GM12878 (cell line): ENCODE data around the gene ACACA. TPM values are rescaled to one million over a fixed set of nuclear protein-coding genes. Genes with fewer than 3 reads are reported as not detected.

Source experiments
- ATAC-seq: fragments of 200-7000 bp; cut with Tn5 transposase; 3 replicates; pipeline ENCODE4 v1.9.1; 2020; ENCODE audit warnings: mild to moderate bottlenecking, moderate library complexity
- BruUV-seq: library from RNA; stranded (reverse); fragments of 400-500 nt; replicated peaks from 2 replicates; lab custom pipeline; 2021; lab: Mats Ljungman, UMichigan
- CTCF ChIA-PET: fragments of 300-600 bp; sonication (Branson Sonifier 250); formaldehyde crosslinking; extraction: SDS; loops from one replicate; lab custom pipeline; 2021; ENCODE audit warnings: inconsistent platforms; lab: Yijun Ruan, JAX
- POLR2A ChIA-PET: fragments of 350-600 bp; formaldehyde crosslinking; extraction: SDS; loops from one replicate; lab custom pipeline; 2021; ENCODE audit warnings: inconsistent platforms; lab: Charles Lee
- RAD21 ChIA-PET: fragments of 300-600 bp; sonication (Branson Sonifier 250); formaldehyde crosslinking; loops from one replicate; lab custom pipeline; 2023; ENCODE audit warnings: antibody characterized with exemption; ENCODE audit not compliant: unreplicated experiment; lab: Charles Lee
- SMC1A ChIA-PET: fragments of 300-600 bp; sonication (Branson Sonifier 250); formaldehyde crosslinking; loops from one replicate; lab custom pipeline; 2023; ENCODE audit not compliant: unreplicated experiment, uncharacterized antibody; lab: Charles Lee
- DNase-seq: peaks from one replicate; pipeline ENCODE4 v3.0.0-alpha.2; 2011; ENCODE audit warnings: low read depth, low spot score
- FAIRE-seq: peaks from 3 replicates; lab custom pipeline; 2011; peaks lifted over from hg19 to GRCh38; lab: Jason Lieb, UNC
- H2AFZ ChIP-seq: 2 replicates; pipeline ENCODE4 v1.6.0; 2011; ENCODE audit warnings: low read depth, low read length, control low read depth; ENCODE audit not compliant: control insufficient read depth
- H3K27ac ChIP-seq: 2 replicates; pipeline ENCODE4 v1.5.1; 2011; ENCODE audit warnings: control low read depth; ENCODE audit not compliant: control insufficient read depth, insufficient read depth
- H3K27me3 ChIP-seq, 2 experiments: replicated peaks in 1 of 2; 2 replicates each; pipeline versions ENCODE4 v1.6.0 to v1.6.1; 2011; ENCODE audit warnings: low read length in 1 of 2; ENCODE audit not compliant: control insufficient read depth in 2 of 2, insufficient read depth in 2 of 2
- H3K36me3 ChIP-seq, 2 experiments: 2 replicates each; pipeline ENCODE4 v1.5.1; 2011; ENCODE audit warnings: low read length in 1 of 2; ENCODE audit not compliant: control insufficient read depth in 2 of 2, insufficient read depth in 2 of 2
- H3K4me1 ChIP-seq: 2 replicates; pipeline ENCODE4 v1.6.1; 2011; ENCODE audit warnings: mild to moderate bottlenecking, low read length, moderate library complexity, mixed read lengths; ENCODE audit not compliant: control insufficient read depth, insufficient read depth
- H3K4me2 ChIP-seq: 2 replicates; pipeline ENCODE4 v1.6.0; 2011; ENCODE audit warnings: control low read depth; ENCODE audit not compliant: control insufficient read depth, insufficient read depth
- H3K4me3 ChIP-seq: fragments of 200-600 bp; sonication (generic); 2 replicates; pipeline ENCODE4 v1.5.1; 2016
- H3K79me2 ChIP-seq: 2 replicates; pipeline ENCODE4 v1.6.0; 2011; ENCODE audit warnings: low read length; ENCODE audit not compliant: control insufficient read depth, insufficient read depth
- H3K9ac ChIP-seq: 2 replicates; pipeline ENCODE4 v1.8.0; 2011; ENCODE audit warnings: low read length, control low read depth, mixed read lengths; ENCODE audit not compliant: control insufficient read depth, insufficient read depth
- H3K9me3 ChIP-seq: replicated peaks from 3 replicates; pipeline ENCODE4 v1.5.1; 2011; ENCODE audit warnings: mild to moderate bottlenecking, low read length; ENCODE audit not compliant: control insufficient read depth, insufficient read depth
- H4K20me1 ChIP-seq: 2 replicates; pipeline ENCODE4 v1.6.0; 2011; ENCODE audit not compliant: control insufficient read depth, insufficient read depth
- MEF2B ChIP-seq: fragments of 450-650 bp; IDR thresholded peaks from 2 replicates; pipeline ENCODE4 v1.6.1; 2018; ENCODE audit warnings: mild to moderate bottlenecking, moderate library complexity; ENCODE audit not compliant: partially characterized antibody, poor library complexity, severe bottlenecking
- SPI1 ChIP-seq: IDR thresholded peaks from 2 replicates; pipeline ENCODE4 v1.6.1; 2011; ENCODE audit warnings: low read depth, mild to moderate bottlenecking, low read length, moderate library complexity, borderline replicate concordance; ENCODE audit not compliant: insufficient read depth
- TBL1XR1 ChIP-seq: IDR thresholded peaks from 2 replicates; pipeline ENCODE4 v1.6.1; 2012; ENCODE audit warnings: low read depth, low read length, improper control_type of control experiment
- WGBS: methylation state at CpG from one replicate; pipeline ENCODE4 v1.1.6; 2016; ENCODE audit warnings: low lambda C conversion rate; ENCODE audit not compliant: insufficient replicate concordance, insufficient coverage; ENCODE audit errors: missing lambda C conversion rate; 5-methylcytosine and 5-hydroxymethylcytosine counted together
- in situ Hi-C: fragments of 300-500 bp; cut with MboI; formaldehyde crosslinking; loops from 9 replicates; pipeline ENCODE4 v1.14.3; 2018; ENCODE audit warnings: mixed read lengths
- intact Hi-C: fragments of 100-400 bp; cut with micrococcal nuclease; formaldehyde crosslinking; loops from one replicate; pipeline ENCODE4 v1.14.2; 2022; ENCODE audit not compliant: unreplicated experiment
- polyA plus RNA-seq, 11 experiments: library from polyadenylated mRNA; depleted of rRNA in 4 of 11; unstranded in 6 of 11; stranded (reverse) in 5 of 11; fragments of >200 nt; fragmentation: Nextera tagmentation in 4 of 11; fragmentation: Illumina TruSeq in 1 of 11; extraction: Ambion mirVana in 4 of 11; extraction: Trizol in 1 of 11; gene quantifications; 1 replicate in 1 of 11; 2 replicates in 10 of 11; pipeline versions ENCODE4 v1.2.1 to v1.2.3, GENCODE V29; 2011 to 2016; ENCODE audit warnings: inconsistent platforms in 2 of 11, missing spikeins in 2 of 11, low read depth in 1 of 11
- total RNA-seq, 4 experiments: library from RNA; depleted of rRNA in 3 of 4; stranded (reverse); fragments of >200 nt in 3 of 4; fragmentation: Illumina TruSeq in 1 of 4; extraction: Trizol in 1 of 4; gene quantifications; 2 replicates each; pipeline versions ENCODE4 v1.2.1 to v1.2.3, GENCODE V29; 2013 to 2021
- TF ChIP-seq, protein P1 (sequence below): fragments of 450-650 bp; IDR thresholded peaks from 2 replicates; pipeline ENCODE4 v1.6.1; 2017; ENCODE audit warnings: mild to moderate bottlenecking, moderate library complexity

The ACACA gene
- total and polyA plus RNA-seq, 10 of the 15 experiments (the other 5 are each of a cell fraction or from before 2014, with no cell fraction given): 12.9 to 74.2 (median 32.0) TPM

- no peak overlapping the region for H3K4me2 ChIP-seq
- TF ChIP-seq TBL1XR1: no peak
- peak; percentile 29 for TF ChIP-seq MEF2B
- TF ChIP-seq, protein P1, sequence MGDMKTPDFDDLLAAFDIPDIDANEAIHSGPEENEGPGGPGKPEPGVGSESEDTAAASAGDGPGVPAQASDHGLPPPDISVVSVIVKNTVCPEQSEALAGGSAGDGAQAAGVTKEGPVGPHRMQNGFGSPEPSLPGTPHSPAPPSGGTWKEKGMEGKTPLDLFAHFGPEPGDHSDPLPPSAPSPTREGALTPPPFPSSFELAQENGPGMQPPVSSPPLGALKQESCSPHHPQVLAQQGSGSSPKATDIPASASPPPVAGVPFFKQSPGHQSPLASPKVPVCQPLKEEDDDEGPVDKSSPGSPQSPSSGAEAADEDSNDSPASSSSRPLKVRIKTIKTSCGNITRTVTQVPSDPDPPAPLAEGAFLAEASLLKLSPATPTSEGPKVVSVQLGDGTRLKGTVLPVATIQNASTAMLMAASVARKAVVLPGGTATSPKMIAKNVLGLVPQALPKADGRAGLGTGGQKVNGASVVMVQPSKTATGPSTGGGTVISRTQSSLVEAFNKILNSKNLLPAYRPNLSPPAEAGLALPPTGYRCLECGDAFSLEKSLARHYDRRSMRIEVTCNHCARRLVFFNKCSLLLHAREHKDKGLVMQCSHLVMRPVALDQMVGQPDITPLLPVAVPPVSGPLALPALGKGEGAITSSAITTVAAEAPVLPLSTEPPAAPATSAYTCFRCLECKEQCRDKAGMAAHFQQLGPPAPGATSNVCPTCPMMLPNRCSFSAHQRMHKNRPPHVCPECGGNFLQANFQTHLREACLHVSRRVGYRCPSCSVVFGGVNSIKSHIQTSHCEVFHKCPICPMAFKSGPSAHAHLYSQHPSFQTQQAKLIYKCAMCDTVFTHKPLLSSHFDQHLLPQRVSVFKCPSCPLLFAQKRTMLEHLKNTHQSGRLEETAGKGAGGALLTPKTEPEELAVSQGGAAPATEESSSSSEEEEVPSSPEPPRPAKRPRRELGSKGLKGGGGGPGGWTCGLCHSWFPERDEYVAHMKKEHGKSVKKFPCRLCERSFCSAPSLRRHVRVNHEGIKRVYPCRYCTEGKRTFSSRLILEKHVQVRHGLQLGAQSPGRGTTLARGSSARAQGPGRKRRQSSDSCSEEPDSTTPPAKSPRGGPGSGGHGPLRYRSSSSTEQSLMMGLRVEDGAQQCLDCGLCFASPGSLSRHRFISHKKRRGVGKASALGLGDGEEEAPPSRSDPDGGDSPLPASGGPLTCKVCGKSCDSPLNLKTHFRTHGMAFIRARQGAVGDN: no peak
- TF ChIP-seq SPI1: peak; percentile 25; the same call in 1 of the 2 replicates
- ChIA-PET POLR2A (interaction anchor here (0.7 kb wide), 1 partner anchor 116 kb away, joined by 3 read pairs; no protein-coding TSS in a partner anchor), RAD21 (no interaction called here), SMC1A (interaction anchor here (0.9 to 1.8 kb wide), 5 partner anchors 9 to 88 kb away, joined by 3 to 10 read pairs (median 4); no protein-coding TSS in a partner anchor), CTCF (interaction anchor here (2.6 kb wide), 1 partner anchor 249 kb away, joined by 7 read pairs; no protein-coding TSS in a partner anchor)
- ATAC-seq (no peak), FAIRE-seq (no peak), DNase-seq (no peak)
- H4K20me1 ChIP-seq: no peaks in the 10 kb centered on the region
- in situ Hi-C loops (no loop called here), intact Hi-C loops (no loop called here)
- no peak overlapping the region for H3K4me3 ChIP-seq
- H2AFZ ChIP-seq: no peak overlapping the region
- WGBS: 62% methylated on average over 7 of the region's 7 CpGs
- no peaks in the 10 kb centered on the region for H3K9me3 ChIP-seq
- no peaks in the 10 kb centered on the region for H3K27me3 ChIP-seq
- H3K27ac ChIP-seq: no peak overlapping the region
- no peak overlapping the region for H3K9ac ChIP-seq
- no peaks in the 10 kb centered on the region for H3K79me2 ChIP-seq
- no TSS peak for BruUV-seq
- H3K36me3 ChIP-seq: peaks cover 0 to 3% of the 10 kb centered on the region in 2 experiments; a peak in 3 of 4 replicates
- H3K4me1 ChIP-seq: no peaks in the 10 kb centered on the region
Measured at GRCh38 chr17:37123941-37124820, 282.5 kb downstream of the ACACA start.
